ENCODE measurements around the gene SASH1.

Gene SASH1

GRCh38 chr6:148593130-148593812, 250.6 kb downstream of the SASH1 start:
- no peak for DNase-seq (ENCODE audit: insufficient read length)
- no peak for TF ChIP-seq POLR2AphosphoS5 (IDR thresholded peaks at IDR 0.05; ENCODE audit: low read depth, low read length)
- TF ChIP-seq POLR2A (IDR thresholded peaks at IDR 0.05; ENCODE audit: low read depth, low read length): no peak
- TF ChIP-seq TAF1 (IDR thresholded peaks at IDR 0.05; ENCODE audit: borderline replicate concordance, low read depth, low read length): no peak
- no peak for FAIRE-seq

GRCh38 chr6:148593813-148594170, 251.2 kb downstream of the SASH1 start:
- FAIRE-seq: no peak
- no peak for DNase-seq (ENCODE audit: insufficient read length)
- TF ChIP-seq TAF1 (IDR thresholded peaks at IDR 0.05; ENCODE audit: borderline replicate concordance, low read depth, low read length) (no peak), POLR2A (IDR thresholded peaks at IDR 0.05; ENCODE audit: low read depth, low read length) (no peak), POLR2AphosphoS5 (IDR thresholded peaks at IDR 0.05; ENCODE audit: low read depth, low read length) (no peak)

GRCh38 chr6:148595550-148595949, 252.9 kb downstream of the SASH1 start:
- no peak for TF ChIP-seq POLR2AphosphoS5 (IDR thresholded peaks at IDR 0.05; ENCODE audit: low read depth, low read length)
- TF ChIP-seq POLR2A (IDR thresholded peaks at IDR 0.05; ENCODE audit: low read depth, low read length): no peak
- no peak for TF ChIP-seq TAF1 (IDR thresholded peaks at IDR 0.05; ENCODE audit: borderline replicate concordance, low read depth, low read length)
- DNase-seq (ENCODE audit: insufficient read length): no peak
- FAIRE-seq: no peak

GRCh38 chr6:148596891-148597455, 254.3 kb downstream of the SASH1 start:
- TF ChIP-seq POLR2AphosphoS5 (IDR thresholded peaks at IDR 0.05; ENCODE audit: low read depth, low read length) (no peak), TAF1 (IDR thresholded peaks at IDR 0.05; ENCODE audit: borderline replicate concordance, low read depth, low read length) (no peak), POLR2A (IDR thresholded peaks at IDR 0.05; ENCODE audit: low read depth, low read length) (no peak)
- FAIRE-seq (no peak), DNase-seq (ENCODE audit: insufficient read length) (no peak)

- DNase-seq (ENCODE audit: insufficient read length) (no peak), FAIRE-seq (no peak)
- TF ChIP-seq TAF1 (IDR thresholded peaks at IDR 0.05; ENCODE audit: borderline replicate concordance, low read depth, low read length) (no peak), POLR2A (IDR thresholded peaks at IDR 0.05; ENCODE audit: low read depth, low read length) (no peak), POLR2AphosphoS5 (IDR thresholded peaks at IDR 0.05; ENCODE audit: low read depth, low read length) (no peak)
Measured at GRCh38 chr6:148598724-148599123, 256.1 kb downstream of the SASH1 start.

- FAIRE-seq (no peak), DNase-seq (ENCODE audit: insufficient read length) (no peak)
- no peak for TF ChIP-seq POLR2A (IDR thresholded peaks at IDR 0.05; ENCODE audit: low read depth, low read length)
- no peak for TF ChIP-seq TAF1 (IDR thresholded peaks at IDR 0.05; ENCODE audit: borderline replicate concordance, low read depth, low read length)
- TF ChIP-seq POLR2AphosphoS5 (IDR thresholded peaks at IDR 0.05; ENCODE audit: low read depth, low read length): no peak
Measured at GRCh38 chr6:148599967-148600426, 257.4 kb downstream of the SASH1 start.
